ENCODE data around the gene PSORS1C1.
A peak's percentile ranks its signal among the peaks of the same experiment; 100 is the strongest.

The PSORS1C1 gene

GRCh38 chr6:31081872-31082271 lies 32.7 kb upstream of the PSORS1C1 start:
- no peak overlapping the region for H3K27ac ChIP-seq (ENCODE audit: low read depth, low read length, severe bottlenecking)
- H3K4me1 ChIP-seq (ENCODE audit: control insufficient read depth, insufficient read depth, low read length, poor library complexity, severe bottlenecking), result peaks cover 13% of the 10 kb centered on the region
- WGBS, 2 experiments (ENCODE audit: insufficient coverage in 2 of 2), result 96 to 100% methylated on average over 4 to 5 of the region's 6 CpGs
- no peaks in the 10 kb centered on the region for H3K9me3 ChIP-seq (ENCODE audit: control insufficient read depth, low read length)
- H3K4me3 ChIP-seq (ENCODE audit: extremely low read depth, insufficient read depth, low read length, poor library complexity, severe bottlenecking), result no peak overlapping the region
- H3K36me3 ChIP-seq (ENCODE audit: control insufficient read depth, insufficient read depth, low read length), result no peaks in the 10 kb centered on the region

DNA sequence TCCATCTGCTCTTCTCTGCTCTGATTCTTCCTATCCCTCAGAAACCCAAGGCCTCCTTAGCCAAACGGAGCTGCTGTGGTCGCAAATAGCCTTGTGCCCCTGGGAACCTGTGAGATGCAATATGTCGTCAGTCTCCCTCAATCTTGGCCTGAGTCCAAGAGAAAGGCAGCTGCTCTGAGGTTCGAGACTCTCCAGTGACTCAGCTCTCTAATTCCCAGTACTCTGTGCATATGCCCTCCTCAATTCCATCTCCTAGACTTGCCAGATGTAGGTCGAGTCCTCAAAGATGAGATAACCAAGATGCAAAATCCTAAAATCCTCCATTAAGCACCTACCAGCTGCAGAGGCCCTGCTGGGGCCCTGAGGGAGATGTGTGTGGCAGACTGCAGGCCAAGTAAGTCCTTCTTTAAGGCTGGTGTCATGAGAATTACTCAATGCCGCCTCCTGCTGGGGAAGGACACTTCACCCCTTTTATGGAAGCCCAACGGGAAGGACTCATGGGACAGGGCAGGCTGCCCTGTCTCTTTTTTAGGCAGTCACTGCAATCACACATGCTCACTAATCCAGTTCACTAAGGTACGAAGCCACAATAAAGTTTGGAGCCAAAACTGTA lies 30.8 kb upstream of the PSORS1C1 start:
- Histone ChIP-seq H3K9me3 (ENCODE audit: control insufficient read depth, low read length) (no peaks in the 10 kb centered on the region), H3K4me1 (ENCODE audit: control insufficient read depth, insufficient read depth, low read length, poor library complexity, severe bottlenecking) (peaks cover 17% of the 10 kb centered on the region), H3K36me3 (ENCODE audit: control insufficient read depth, insufficient read depth, low read length) (no peaks in the 10 kb centered on the region), H3K4me3 (ENCODE audit: extremely low read depth, insufficient read depth, low read length, poor library complexity, severe bottlenecking) (no peak overlapping the region), H3K27ac (ENCODE audit: low read depth, low read length, severe bottlenecking) (peak overlapping the region; percentile 6)
- 72 to 74% methylated on average over 5 to 6 of the region's 8 CpGs for WGBS, 2 experiments (ENCODE audit: insufficient coverage in 2 of 2)

DNA sequence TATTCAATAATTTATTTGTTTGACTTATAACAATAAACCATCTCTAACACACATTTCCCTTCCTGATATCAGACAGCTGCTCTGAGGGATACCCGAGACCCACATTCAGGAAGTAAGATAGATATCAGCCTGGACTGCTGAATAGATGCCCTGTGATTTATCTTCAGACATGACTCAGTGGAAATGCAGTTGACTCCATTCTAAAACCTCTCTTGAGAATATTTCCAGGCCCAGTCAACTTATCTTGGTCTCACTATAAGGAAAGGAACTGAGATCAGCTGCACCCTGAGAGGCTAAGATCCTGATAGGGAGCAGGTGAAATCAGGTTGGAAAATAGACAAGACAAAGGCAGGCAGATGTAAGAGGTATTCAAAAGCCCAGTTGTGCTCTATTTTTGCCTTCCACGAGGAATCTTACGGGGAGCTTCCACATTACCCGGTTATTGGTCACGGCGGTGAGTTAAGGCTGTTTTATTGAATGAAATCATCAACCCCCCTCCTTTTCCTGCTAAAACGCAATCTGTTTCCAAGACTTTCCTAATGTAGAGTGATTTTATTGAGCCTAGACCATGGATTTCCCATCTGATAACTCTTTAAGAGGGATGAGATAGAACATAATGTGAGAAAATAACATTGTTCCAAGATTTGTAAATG lies 27.7 kb upstream of the PSORS1C1 start:
- Histone ChIP-seq H3K9me3 (ENCODE audit: control insufficient read depth, low read length) (no peaks in the 10 kb centered on the region), H3K4me3 (ENCODE audit: extremely low read depth, insufficient read depth, low read length, poor library complexity, severe bottlenecking) (no peak overlapping the region), H3K27ac (ENCODE audit: low read depth, low read length, severe bottlenecking) (peak overlapping the region; percentile 91), H3K36me3 (ENCODE audit: control insufficient read depth, insufficient read depth, low read length) (no peaks in the 10 kb centered on the region), H3K4me1 (ENCODE audit: control insufficient read depth, insufficient read depth, low read length, poor library complexity, severe bottlenecking) (peaks cover 15% of the 10 kb centered on the region)
- WGBS, 2 experiments (ENCODE audit: insufficient coverage in 2 of 2), result 35 to 44% methylated on average over 2 to 3 of the region's 7 CpGs

- 0 to 4% methylated on average over 8 of the region's 14 CpGs for WGBS, 2 experiments (ENCODE audit: insufficient coverage in 2 of 2)
- Histone ChIP-seq H3K4me1 (ENCODE audit: control insufficient read depth, insufficient read depth, low read length, poor library complexity, severe bottlenecking) (peaks cover 15% of the 10 kb centered on the region), H3K36me3 (ENCODE audit: control insufficient read depth, insufficient read depth, low read length) (no peaks in the 10 kb centered on the region), H3K27ac (ENCODE audit: low read depth, low read length, severe bottlenecking) (peak overlapping the region; percentile 91), H3K4me3 (ENCODE audit: extremely low read depth, insufficient read depth, low read length, poor library complexity, severe bottlenecking) (no peak overlapping the region), H3K9me3 (ENCODE audit: control insufficient read depth, low read length) (no peaks in the 10 kb centered on the region)
Observed at GRCh38 chr6:31087494-31088089, 27.0 kb upstream of the PSORS1C1 start.

DNA sequence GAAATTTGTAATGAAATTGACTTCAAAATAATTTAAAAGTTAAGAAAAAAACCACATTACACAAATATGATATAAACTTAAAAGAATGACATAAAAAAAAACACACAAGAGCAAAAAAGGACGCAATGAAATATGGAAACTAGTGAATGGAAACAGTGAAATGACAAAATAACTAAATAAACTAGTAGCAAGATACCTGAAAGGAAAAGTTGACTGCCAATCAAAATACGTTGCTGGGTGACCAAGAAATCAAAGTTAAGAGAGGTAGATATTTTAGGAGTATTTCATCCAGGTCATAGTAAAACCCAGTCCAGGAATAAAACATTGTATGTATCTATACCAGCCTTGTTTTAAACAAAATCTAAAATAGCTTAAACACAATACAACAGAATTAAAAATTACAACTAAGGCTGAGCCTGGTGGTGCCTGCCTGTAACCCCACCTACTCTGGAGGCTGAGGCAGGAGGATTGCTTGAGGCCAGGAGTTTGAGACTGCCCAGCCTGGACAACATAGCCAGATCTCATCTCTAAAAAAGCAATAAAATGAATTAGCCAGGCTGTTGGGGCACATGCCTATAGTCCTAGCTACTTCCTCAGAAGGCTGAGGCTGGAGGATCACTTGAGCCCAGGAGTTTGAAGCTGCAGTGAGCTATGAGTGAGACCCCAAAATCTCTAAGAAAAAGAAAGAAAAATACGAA lies 24.2 kb upstream of the PSORS1C1 start:
- H3K9me3 ChIP-seq (ENCODE audit: control insufficient read depth, low read length), result no peaks in the 10 kb centered on the region
- no peaks in the 10 kb centered on the region for H3K36me3 ChIP-seq (ENCODE audit: control insufficient read depth, insufficient read depth, low read length)
- 100% methylated on average over 1 of the region's 3 CpGs for WGBS, 2 experiments (ENCODE audit: insufficient coverage in 2 of 2)
- peaks cover 29% of the 10 kb centered on the region for H3K4me1 ChIP-seq (ENCODE audit: control insufficient read depth, insufficient read depth, low read length, poor library complexity, severe bottlenecking)
- H3K4me3 ChIP-seq (ENCODE audit: extremely low read depth, insufficient read depth, low read length, poor library complexity, severe bottlenecking), result no peak overlapping the region
- no peak overlapping the region for H3K27ac ChIP-seq (ENCODE audit: low read depth, low read length, severe bottlenecking)

- WGBS, 2 experiments (ENCODE audit: insufficient coverage in 2 of 2), result 85 to 91% methylated on average over 3 to 5 of the region's 6 CpGs
- Histone ChIP-seq H3K36me3 (ENCODE audit: control insufficient read depth, insufficient read depth, low read length) (no peaks in the 10 kb centered on the region), H3K9me3 (ENCODE audit: control insufficient read depth, low read length) (no peaks in the 10 kb centered on the region), H3K4me3 (ENCODE audit: extremely low read depth, insufficient read depth, low read length, poor library complexity, severe bottlenecking) (no peak overlapping the region), H3K27ac (ENCODE audit: low read depth, low read length, severe bottlenecking) (no peak overlapping the region), H3K4me1 (ENCODE audit: control insufficient read depth, insufficient read depth, low read length, poor library complexity, severe bottlenecking) (peaks cover 26% of the 10 kb centered on the region)
Observed at GRCh38 chr6:31090973-31091364, 23.6 kb upstream of the PSORS1C1 start.

DNA sequence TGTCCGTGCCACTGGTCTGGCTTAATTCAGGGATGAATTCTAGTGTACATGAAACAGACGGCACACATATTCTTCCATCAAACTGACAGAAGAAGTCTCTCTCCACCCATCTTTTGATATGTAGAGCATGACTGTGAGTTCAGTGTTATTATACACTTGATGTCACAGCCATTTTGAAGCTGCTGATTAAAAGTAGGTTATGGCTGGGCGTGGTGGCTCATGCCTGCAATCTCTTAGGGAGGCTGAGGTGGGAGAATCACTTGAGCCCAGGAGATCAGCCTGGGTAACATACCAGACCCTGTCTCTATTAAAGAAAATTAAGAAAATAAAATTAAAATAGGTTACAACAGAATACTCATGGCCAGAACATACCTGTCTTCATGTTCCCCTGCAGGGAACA lies 22.9 kb upstream of the PSORS1C1 start:
- Histone ChIP-seq H3K4me1 (ENCODE audit: control insufficient read depth, insufficient read depth, low read length, poor library complexity, severe bottlenecking) (peaks cover 20% of the 10 kb centered on the region), H3K27ac (ENCODE audit: low read depth, low read length, severe bottlenecking) (no peak overlapping the region), H3K9me3 (ENCODE audit: control insufficient read depth, low read length) (no peaks in the 10 kb centered on the region), H3K36me3 (ENCODE audit: control insufficient read depth, insufficient read depth, low read length) (no peaks in the 10 kb centered on the region), H3K4me3 (ENCODE audit: extremely low read depth, insufficient read depth, low read length, poor library complexity, severe bottlenecking) (no peak overlapping the region)
- 70 to 100% methylated on average over 1 to 2 of the region's 3 CpGs for WGBS, 2 experiments (ENCODE audit: insufficient coverage in 2 of 2)

DNA sequence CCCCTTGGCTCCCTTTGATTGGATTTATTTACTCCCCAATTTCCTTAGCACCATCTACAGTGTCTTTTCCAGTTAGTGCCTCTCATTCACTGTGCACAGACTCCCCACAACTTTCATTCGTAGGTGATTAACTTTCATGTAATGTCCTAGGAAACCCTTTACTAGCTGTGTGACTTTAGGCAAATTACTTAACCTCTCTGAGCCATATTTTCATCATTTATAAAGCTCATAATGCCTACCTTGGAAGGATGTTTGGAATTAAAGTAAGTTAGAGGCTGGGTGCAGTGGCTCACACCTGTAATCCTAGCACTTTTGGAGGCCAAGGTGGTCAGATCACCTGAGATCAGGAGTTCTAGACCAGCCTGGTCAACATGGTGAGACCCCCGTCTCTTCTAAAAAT lies 22.4 kb upstream of the PSORS1C1 start:
- 80 to 87% methylated on average over 1 to 2 of the region's 2 CpGs for WGBS, 2 experiments (ENCODE audit: insufficient coverage in 2 of 2)
- H3K36me3 ChIP-seq (ENCODE audit: control insufficient read depth, insufficient read depth, low read length), result no peaks in the 10 kb centered on the region
- H3K9me3 ChIP-seq (ENCODE audit: control insufficient read depth, low read length), result no peaks in the 10 kb centered on the region
- peaks cover 15% of the 10 kb centered on the region for H3K4me1 ChIP-seq (ENCODE audit: control insufficient read depth, insufficient read depth, low read length, poor library complexity, severe bottlenecking)
- no peak overlapping the region for H3K27ac ChIP-seq (ENCODE audit: low read depth, low read length, severe bottlenecking)
- no peak overlapping the region for H3K4me3 ChIP-seq (ENCODE audit: extremely low read depth, insufficient read depth, low read length, poor library complexity, severe bottlenecking)

GRCh38 chr6:31092769-31093505 lies 21.7 kb upstream of the PSORS1C1 start:
- Histone ChIP-seq H3K27ac (ENCODE audit: low read depth, low read length, severe bottlenecking) (no peak overlapping the region), H3K4me3 (ENCODE audit: extremely low read depth, insufficient read depth, low read length, poor library complexity, severe bottlenecking) (no peak overlapping the region), H3K9me3 (ENCODE audit: control insufficient read depth, low read length) (no peaks in the 10 kb centered on the region), H3K4me1 (ENCODE audit: control insufficient read depth, insufficient read depth, low read length, poor library complexity, severe bottlenecking) (peaks cover 14% of the 10 kb centered on the region), H3K36me3 (ENCODE audit: control insufficient read depth, insufficient read depth, low read length) (no peaks in the 10 kb centered on the region)
- 90 to 100% methylated on average over 2 to 6 of the region's 12 CpGs for WGBS, 2 experiments (ENCODE audit: insufficient coverage in 2 of 2)

- Histone ChIP-seq H3K4me1 (ENCODE audit: control insufficient read depth, insufficient read depth, low read length, poor library complexity, severe bottlenecking) (peaks cover 14% of the 10 kb centered on the region), H3K36me3 (ENCODE audit: control insufficient read depth, insufficient read depth, low read length) (no peaks in the 10 kb centered on the region), H3K27ac (ENCODE audit: low read depth, low read length, severe bottlenecking) (no peak overlapping the region), H3K9me3 (ENCODE audit: control insufficient read depth, low read length) (no peaks in the 10 kb centered on the region), H3K4me3 (ENCODE audit: extremely low read depth, insufficient read depth, low read length, poor library complexity, severe bottlenecking) (no peak overlapping the region)
- WGBS, 2 experiments (ENCODE audit: insufficient coverage in 2 of 2), result 88 to 93% methylated on average over 2 of the region's 3 CpGs
Observed at GRCh38 chr6:31094389-31094881, 20.2 kb upstream of the PSORS1C1 start.
